Islet precursor cell (in vitro differentiated cells): ENCODE data around the gene CARNS1.

Source experiments
- DNase-seq: peaks from one replicate; pipeline ENCODE4 v3.0.0-alpha.2; 2018

The CARNS1 gene, protein sequence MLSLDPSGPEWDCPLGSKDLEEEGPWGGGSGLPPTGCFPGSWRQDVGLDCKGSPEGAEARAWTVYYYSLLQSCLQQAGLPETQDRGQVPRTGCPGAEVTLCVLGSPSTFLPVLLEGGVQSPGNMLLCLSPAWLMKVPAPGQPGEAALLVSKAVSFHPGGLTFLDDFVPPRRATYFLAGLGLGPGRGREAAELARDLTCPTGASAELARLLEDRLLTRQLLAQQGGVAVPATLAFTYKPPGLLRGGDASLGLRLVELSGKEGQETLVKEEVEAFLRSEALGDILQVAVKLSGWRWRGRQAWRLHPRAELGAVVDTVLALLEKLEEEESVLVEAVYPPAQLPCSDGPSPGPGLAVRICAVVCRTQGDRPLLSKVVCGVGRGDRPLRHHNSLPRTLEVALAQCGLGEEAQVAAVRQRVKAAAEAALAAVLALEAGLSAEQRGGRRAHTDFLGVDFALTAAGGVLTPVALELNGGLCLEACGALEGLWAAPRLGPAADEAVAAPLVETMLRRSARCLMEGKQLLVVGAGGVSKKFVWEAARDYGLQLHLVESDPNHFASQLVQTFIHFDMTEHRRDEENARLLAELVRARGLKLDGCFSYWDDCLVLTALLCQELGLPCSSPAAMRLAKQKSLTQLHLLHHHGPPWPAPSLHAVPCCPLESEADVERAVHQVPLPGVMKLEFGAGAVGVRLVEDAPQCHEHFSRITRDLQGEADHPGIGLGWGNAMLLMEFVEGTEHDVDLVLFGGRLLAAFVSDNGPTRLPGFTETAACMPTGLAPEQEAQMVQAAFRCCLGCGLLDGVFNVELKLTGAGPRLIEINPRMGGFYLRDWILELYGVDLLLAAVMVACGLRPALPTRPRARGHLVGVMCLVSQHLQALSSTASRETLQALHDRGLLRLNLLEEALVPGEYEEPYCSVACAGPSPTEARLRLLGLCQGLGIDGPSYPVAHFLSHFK

DNA sequence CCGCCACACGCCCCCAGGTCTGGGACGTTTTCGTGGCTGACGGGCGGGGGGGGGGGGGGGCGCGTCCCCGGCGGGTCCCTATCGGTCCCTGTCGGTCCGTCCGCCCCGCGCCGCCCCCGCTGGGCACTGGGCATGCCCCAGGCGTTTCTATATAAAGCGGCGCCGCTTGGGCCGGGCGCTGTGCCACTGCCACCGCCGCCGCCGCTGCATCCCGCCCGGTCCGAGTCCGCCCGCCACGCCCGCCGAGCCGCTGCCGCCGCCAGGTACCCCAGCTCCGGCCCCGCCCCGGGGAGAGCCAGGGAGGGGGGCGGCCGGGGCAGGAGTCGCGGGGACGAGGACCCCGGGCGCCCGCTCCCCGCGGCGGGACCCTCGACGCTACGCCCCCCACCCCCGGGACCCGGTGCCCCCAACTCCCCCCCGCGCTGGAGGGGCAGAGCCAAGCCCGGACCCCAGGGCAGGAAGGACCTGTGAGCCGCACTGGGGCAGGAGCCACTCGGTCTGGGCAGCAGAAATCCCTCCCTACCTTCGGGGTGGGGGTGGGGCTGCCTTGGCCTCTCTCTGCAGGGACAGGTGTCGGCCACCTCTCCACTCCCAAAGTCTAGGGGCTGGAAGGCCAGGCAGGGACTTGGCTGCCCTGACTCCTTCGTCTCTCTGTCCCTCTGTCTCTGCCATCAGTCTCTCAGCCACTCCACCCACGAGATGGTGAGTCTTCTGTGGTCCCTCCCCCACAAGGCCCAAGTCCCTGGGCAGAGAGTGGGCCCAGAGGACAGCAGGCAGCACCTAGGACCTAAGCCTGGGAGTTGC, at the start of gene CARNS1:
TSS of gene CARNS1 (plus strand) at position 178 of the 804 bp plus-strand sequence. CDS start at position 700, 522 bp downstream.
- no peak for DNase-seq

DNA sequence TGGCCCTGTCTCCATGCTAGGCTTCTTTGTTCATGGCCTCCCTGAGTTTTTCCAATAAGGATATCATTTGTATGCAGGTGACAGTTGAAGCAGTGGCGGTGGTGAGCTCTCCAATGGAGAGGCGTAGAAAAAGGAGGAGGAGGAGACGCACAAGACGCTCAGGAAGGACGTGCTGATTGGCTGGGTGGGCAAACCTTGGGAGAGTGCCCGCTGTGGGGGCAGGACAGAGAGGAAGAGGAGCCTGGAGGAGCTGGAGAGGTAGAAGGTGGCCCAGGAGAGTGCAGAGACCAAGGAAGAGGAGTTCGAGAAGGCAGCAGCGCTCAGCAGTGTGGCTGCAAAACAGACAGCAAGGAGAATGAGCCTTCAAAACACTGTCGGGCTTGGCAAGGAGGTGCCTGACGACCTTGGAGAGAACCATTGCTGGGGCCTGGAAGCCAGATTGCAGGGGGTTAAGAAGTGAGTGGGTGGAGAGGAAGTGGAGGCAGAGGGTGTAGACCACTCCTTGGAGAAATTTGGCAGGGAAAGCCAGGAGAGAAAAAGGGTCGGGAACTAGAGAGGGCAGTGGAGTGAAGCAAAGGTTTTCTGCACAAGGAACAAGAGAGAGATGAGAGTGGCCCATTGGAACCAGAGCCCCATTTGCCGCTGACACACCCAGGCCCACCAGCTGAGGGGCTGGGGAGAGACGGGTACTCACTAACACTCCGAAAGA, 49.6 kb upstream of the CARNS1 start:
- DNase-seq = no peak

DNA sequence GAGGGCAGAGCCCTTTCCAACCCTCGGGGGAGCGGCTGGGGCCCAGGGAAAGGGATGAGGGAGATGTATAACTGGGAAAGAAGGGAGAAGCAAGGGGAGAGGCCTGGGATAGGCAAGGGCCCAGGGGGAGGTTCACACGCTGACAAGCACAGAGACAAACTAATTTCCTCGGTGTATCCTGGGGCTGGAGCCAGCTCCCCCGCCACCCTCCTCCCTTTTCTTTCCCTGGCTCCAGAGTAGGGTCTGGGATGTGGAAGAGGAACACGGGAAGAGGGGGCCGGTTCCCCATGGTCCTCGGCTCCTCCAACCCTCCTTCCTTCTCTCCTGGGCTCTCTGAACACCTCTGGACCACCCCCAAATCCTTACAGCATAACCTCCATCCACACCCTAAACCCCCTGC, 48.9 kb upstream of the CARNS1 start:
- DNase-seq = no peak

DNA sequence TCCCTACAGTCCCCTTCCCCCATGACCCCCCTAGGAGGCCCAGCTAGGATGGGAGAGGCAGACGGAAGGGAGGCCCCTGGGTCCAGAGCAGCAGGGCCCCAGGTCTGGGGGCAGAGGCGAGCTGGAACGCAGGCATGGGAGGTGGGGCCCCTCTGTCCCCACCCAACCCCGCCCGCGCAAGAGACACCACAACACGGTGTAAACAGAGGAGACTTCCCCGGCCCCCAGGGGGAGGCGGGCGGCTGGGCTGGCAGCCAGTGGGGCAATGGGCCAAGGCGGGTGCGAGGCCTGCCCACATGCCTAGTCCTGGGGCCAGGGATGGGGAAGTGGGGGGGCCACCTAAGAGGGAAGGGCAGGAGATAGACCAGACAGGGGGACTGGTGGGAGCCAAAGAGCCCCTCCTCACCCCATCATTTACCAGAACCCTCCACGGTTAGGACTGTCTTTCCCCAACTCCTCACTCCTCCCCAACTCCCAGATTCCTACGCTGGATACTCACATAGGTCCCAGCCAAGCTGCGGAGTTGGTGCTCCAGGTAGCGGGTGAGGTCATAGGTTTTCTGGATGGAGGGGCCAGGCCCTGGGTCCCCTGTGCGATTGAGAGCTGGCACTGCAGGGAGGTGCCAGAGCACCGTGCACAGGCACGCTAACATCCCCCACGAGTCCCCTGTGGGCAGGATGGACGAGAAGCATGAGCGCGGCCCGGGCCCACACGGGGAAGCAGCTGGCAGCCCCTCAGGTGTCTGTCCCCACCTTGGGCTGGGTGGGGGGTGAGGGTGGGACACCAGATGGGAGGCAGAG, 48.3 kb upstream of the CARNS1 start:
- no peak for DNase-seq

DNA sequence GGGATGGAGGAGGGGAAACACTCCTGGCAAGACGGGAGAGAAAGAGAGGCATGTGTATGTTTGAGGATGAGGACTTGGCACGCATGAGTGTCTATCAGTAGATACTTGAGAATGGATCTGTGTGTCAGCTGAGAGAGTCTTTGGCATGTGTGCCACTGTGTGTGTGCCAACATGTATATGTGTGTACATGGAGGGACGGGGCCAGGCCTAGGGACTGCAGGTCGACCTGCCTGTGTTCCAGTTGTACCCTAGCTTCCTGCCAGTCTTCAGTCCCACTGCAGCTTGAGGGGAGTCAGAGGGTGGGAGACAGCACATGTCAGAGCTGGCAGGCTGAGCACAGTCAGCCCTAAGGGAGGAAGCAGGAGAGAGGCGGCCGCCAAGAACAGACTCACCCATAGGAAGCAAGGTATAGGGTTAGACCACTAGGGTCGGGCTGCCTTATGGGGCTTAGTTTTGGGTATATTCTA, 47.7 kb upstream of the CARNS1 start:
- no peak for DNase-seq

DNA sequence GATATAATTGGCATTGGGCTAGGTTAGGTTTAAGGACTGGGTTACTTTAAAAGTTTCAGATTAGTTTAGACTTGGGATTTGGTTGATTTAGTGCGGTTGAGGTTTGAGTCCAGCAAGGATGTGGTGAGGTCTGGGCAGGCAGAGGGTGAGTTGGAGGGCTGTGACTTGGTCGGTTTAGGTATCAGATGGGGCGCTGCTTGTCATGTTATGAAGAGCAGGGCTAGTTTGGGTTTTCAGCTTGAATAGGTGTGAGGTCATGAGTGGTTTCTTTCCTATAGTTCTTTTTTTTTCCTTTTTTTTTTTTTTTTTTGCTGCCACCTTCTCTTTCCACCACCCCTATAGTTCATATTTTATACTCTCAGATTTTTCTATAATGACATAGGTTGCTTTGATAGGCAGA, 46.9 kb upstream of the CARNS1 start:
- no peak for DNase-seq

DNA sequence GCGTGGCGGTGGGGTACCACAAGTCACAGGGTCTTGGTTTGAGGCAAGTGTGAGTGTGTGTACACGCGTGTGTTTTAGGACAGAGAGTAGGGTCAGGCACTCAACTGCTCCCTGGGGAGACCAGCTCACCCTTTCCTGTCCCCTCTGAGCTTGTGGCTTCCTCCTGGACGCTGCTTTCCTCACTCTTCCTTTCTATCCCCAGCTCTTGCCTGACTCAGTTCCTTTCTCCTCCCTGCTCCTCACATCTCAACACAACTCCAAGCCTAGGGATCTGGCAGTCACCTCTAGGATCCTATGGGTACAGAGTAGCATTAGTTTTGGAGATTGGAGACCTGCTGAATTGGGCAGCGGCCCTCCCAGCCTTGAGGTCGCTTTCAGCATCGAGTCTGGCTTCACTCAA, 46.2 kb upstream of the CARNS1 start:
- DNase-seq = no peak

DNA sequence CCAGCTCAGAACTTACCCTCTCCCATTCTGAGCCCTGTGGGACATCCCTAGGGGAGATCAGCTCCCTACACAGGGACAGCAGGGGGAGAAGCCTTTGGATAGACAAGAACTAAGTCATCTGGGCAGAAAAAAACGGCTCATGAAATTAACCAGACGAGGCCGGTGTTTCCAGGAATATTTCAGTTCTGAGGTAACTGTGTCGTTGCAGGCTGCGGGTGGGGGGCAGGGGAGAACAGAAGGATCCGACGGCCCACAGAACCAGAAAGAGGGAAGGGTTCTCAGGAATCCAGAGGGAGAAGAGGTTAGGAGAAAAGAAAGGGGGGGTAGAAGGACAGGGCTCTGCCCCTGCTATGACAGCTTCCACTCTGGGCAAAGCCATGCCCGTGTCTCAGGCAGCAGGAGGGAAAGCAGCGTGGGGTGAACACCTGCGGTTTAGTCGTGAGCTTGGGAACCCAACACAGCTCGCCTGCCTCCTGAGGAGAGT, 45.6 kb upstream of the CARNS1 start:
- DNase-seq = peak; percentile 69

DNA sequence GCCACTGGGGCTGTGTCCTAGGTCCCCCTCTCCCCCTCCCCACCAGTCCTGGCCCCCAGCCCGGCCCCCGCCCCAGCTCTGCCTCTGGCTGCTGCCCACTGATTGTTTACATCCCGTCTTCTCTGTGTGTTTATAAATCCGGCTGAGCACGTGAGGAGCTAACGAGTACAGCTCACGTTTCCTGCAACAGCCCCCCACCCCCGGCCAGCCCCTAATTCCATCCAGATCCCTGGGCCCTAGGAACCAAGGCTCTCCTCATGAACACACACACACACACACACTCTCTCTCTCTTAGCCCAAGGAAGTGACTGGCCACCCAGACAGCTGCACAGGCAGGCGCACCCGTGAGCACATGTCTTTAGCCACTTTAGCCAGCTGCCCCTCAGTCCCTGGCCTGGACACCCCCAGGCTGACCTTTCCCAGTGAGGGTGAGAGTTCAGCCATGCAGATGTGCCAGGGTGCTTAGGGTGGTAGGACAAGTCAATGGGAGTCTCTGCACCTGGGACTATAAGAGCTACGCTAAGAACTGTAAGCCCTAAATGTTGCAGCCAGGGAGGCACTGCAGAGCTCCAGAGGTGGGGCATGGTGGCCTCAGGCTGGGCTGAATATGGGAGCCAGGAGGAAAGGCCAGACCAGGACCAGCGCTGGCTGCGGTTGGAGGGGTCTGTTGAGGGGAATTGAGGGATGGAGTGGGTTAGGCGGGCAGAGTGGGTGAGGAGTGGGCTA, 45.0 kb upstream of the CARNS1 start:
- DNase-seq = no peak

DNA sequence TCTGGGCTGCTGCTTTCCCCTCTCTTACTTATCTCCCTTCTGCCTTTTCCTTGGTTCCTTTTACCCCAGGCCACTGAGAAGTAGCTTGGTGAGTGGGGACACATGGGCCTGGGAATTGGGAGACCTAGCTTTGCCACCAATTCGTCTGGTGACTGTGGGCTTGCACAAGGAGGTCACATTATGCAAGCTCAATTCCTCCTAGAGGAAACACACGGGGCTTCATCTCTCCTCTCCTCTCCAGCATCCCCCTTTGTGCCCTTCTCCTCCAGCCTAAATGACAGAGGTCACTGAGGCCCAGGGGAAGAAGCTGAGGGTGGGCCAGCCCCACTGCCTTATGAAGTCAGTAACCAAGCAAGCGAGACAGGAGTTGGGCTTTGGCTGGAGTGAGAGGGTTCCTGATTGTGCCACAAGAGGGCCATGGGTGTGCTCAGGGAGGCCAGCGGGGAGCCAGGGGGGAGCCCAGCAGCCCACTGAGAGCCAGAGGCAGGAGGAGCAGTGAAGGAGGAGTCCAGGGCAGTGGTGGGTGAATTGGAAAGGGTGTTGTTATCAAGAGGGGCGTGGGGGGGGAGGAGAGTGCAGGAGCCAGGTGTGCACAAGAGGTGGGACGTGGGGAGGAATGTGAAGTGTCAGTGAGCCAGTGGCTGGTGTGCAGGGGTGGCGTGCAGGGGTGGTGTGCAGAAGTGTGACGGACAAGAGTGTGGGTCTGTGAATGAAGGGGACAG, 44.1 kb upstream of the CARNS1 start:
- peak; percentile 78 for DNase-seq

DNA sequence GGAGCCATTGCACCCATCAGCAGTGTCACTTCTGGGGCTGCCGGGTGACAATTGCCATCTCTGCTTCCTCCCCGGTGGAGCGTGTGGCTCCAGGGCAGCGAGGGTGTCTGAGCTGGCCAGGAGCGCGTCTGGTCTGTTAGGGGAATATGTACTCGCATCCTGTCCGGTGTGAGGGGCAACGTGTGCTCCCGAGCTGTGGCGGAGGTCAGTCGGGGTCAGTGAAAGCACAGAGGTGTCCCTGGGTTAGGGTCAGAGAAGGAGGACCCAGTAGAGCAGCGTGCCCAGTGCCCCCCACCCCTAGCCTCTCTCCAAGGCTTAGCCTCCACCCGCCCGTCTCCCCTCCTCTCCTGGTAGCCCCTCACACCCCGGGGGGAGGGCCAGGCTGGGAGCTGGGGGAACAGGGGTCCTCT, 43.6 kb upstream of the CARNS1 start:
- DNase-seq = no peak

DNA sequence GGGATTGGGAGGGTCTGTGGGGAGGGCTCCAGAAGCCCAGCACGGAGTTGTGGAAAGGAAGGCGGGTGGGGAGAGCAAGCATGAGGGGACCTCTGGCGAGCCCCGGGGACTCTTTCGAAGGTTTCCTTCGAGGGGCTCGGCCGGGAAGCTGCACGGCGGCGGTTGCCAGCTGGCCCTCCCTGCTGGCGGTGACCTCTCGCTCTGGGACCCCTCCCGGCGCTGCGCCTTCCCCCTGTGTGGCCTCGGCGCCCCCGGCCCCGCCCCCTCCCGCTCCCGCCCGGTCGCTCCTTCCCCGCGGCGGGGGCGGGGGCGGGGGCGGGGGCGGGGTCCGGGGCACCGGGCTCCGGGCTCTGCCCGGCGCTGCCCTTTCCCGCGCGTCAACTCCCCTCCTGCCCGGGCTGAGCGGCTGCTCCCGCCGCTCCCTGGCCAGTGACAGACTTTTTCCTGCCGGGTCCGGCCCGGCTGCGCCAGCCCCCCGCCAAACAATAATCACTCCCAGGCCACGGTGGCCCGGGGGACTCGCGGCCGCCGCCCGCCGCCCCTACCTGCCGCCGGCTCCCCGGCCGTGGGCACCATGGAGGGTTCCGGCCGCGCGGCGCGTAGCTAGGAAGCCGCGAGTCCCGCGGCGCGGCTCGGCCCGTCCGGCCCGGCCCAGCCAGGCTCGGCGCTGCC, 43.0 kb upstream of the CARNS1 start:
- no peak for DNase-seq

DNA sequence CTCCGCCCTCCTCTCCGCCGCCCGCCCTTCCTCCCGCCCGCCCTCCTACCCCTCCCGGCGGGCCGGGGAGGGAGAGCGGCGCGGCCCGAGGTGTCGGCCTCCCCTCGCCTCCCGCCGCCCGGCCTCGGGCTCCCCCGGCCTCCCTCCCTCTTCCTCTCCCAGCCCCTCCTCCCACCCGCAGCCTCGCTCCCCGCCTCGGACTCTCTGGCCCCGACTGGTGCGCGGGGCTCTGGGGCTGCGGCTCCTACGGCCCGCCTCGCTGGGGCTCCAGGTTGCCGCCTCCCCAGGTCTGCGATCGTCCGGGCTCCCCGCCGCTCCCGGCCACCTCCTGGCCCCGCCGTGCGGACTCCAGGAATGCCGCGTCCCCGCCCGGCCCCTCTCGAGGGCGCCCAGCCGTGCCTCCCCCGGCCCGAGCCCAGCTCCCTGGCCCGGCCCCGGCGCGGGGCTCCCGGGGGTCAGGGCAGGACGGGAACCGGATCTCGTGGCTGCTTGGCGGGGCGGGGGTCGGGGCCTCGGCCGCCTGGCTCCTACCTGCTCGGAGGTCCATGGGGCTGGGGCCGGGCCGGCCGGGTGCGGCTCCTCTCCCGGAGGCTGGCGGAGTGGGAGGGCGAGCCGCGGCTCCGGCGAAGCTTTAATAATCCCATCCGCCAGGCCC, 42.4 kb upstream of the CARNS1 start, which contains the start of gene CLCF1:
TSS of gene CLCF1 (minus strand) at position 606 of the 655 bp plus-strand sequence. CDS start at position 547, 59 bp downstream.
- peak; percentile 80 for DNase-seq

DNA sequence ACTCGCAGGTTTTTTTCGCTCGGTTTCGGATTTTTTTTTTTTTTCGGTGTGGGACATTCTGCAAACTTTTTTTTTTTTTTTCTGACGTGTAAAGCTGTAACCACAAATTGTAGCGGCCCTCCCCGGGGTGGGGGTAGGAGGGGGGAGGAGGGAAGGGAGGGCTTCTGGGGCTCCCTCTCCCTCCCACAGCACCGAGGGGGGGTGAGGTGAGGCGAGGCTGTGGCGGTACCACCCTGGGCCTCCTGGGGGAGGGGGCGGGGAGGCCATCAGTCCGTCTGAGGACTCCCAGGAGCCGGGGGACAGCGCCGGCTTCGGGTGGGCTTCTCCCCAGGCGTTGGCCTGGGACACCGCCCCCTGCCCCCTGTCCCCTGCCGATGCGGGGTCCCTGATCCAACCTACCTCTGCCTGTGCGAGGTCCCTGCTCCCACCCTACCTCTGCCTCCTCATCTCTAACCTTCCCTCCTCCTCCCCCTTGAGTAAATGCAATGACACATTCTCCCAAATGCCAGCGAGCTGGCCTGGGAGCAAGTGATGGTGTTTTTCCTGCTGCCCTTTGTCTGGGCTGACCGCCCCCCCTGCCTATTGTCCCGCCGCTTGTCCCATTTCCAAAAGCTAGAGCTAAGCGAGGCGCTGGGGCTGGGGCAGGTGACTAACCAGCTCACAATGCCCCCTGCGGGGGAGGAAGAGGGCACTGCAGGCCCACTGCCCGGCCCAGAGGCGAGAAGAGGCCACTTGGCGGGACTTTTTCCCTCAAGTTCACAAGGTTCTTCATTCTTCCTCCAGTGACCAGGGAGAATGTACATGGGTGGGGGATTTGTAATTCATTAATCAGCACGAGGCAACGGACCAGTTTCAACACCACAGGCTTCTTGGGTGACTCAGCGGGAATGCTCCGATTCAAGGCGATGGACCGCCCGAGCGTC, 41.6 kb upstream of the CARNS1 start:
- DNase-seq = peak; percentile 97

DNA sequence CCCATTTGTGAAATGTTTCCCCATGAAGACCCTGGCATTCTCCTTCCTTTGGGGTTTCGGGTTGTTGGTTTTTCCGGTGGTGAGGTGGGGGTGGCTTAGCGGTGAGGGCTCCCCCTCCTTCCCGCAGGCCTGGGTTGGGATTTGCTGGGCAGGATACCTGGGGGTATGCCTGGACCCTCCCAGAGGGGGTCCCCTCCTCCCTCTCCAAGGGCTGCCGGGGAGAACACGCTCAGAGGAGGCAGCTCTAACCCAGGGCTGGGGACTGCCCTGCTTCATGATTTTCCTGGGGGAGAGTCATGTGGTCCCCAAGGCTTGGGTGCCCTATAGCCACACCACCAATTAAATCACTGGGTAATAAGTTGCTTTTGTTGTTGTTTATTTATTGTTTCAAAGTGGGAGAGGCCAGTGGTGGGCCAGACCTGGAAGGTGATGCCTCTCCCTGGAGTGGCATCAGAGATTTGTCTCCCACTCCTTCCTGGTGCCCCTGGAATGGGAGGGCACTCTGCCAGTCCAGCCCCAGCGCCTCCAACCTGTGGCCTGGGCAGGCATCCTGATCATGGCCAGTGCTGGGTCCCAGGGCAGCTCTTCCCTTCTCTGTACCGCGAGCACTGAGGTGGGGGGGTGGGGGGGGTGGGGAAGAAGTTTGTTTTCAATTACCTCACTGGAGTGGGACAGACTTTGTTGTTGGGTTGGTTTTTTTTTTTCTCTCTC, 40.8 kb upstream of the CARNS1 start:
- DNase-seq = no peak

DNA sequence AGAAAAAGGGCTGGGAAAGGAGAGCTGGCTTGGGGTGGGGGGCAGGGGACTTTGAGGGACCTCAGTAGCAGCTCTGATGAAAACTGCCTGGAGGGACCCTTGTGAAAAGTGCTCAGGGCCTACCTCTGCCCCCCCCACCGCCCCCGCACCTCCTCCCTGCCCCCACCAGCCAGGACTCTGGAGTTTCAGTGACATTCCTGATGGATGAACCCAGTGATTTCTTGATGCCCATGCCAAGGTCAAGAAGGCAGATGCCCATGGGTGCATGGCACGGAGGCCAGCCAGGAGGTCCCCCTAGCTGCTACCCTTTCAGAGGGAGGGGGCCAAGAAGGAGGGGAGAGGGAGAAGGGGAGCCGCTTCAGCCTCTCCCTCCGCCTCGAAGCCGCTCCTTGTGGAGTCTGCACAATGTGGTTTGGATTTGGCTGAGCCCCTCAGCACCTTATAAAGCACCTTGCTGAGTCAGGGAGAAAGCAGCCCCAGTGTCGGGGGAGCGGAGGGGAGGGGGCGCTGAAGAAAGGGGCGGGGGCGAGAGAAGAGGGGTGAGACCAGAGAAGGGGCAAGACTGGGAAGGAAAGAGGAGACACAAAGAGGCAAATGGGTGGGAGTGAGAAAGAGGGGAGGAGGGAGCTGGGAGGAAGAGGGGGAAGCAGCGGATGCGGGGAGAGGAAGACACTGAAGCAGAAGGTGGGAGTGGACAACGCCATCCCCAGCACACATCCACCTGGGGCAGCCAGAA, 40.0 kb upstream of the CARNS1 start:
- no peak for DNase-seq
